ENCODE data around the gene MAB21L4.

MAB21L4 gene

GRCh38 chr2:240904216-240905175, 8.5 kb upstream of the MAB21L4 start:
- Histone ChIP-seq H3F3A (ENCODE audit: control insufficient read depth, insufficient read depth) (no peaks in the 10 kb centered on the region), H3K27ac (ENCODE audit: low read depth, low read length) (no peak overlapping the region), H3K36me3 (ENCODE audit: control insufficient read depth, low read length) (no peaks in the 10 kb centered on the region), H3K9me3 (ENCODE audit: control insufficient read depth, insufficient read depth, low read length) (no peaks in the 10 kb centered on the region), H3K27me3 (ENCODE audit: control insufficient read depth, low read length) (no peaks in the 10 kb centered on the region), H3K9me2 (replicated peaks; ENCODE audit: control insufficient read depth, low read length) (no peaks in the 10 kb centered on the region), H3K4me2 (ENCODE audit: low read length) (no peak overlapping the region), H3K4me1 (ENCODE audit: control insufficient read depth, low read length) (no peaks in the 10 kb centered on the region), H3K4me3 (ENCODE audit: low read length) (no peak overlapping the region), H3K79me2 (ENCODE audit: control insufficient read depth, low read length) (no peaks in the 10 kb centered on the region), H4K20me1 (ENCODE audit: control insufficient read depth, insufficient read depth, low read depth, low read length) (no peaks in the 10 kb centered on the region)
- no peak for TF ChIP-seq EZH2phosphoT487 (IDR thresholded peaks at IDR 0.05; ENCODE audit: borderline replicate concordance, low read length)
- TF ChIP-seq, protein P1, sequence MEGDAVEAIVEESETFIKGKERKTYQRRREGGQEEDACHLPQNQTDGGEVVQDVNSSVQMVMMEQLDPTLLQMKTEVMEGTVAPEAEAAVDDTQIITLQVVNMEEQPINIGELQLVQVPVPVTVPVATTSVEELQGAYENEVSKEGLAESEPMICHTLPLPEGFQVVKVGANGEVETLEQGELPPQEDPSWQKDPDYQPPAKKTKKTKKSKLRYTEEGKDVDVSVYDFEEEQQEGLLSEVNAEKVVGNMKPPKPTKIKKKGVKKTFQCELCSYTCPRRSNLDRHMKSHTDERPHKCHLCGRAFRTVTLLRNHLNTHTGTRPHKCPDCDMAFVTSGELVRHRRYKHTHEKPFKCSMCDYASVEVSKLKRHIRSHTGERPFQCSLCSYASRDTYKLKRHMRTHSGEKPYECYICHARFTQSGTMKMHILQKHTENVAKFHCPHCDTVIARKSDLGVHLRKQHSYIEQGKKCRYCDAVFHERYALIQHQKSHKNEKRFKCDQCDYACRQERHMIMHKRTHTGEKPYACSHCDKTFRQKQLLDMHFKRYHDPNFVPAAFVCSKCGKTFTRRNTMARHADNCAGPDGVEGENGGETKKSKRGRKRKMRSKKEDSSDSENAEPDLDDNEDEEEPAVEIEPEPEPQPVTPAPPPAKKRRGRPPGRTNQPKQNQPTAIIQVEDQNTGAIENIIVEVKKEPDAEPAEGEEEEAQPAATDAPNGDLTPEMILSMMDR (IDR thresholded peaks at IDR 0.05; ENCODE audit: low read depth, low read length, poor library complexity, severe bottlenecking) = no peak

- H3K4me2 ChIP-seq (ENCODE audit: low read length) = no peak overlapping the region
Measured at GRCh38 chr2:240903191-240904060, 7.5 kb upstream of the MAB21L4 start.

GRCh38 chr2:240902615-240903041, 6.7 kb upstream of the MAB21L4 start:
- Histone ChIP-seq H3K9me2 (replicated peaks; ENCODE audit: control insufficient read depth, low read length) (no peaks in the 10 kb centered on the region), H3K4me3 (ENCODE audit: low read length) (no peak overlapping the region), H3K4me2 (ENCODE audit: low read length) (no peak overlapping the region), H4K20me1 (ENCODE audit: control insufficient read depth, insufficient read depth, low read depth, low read length) (no peaks in the 10 kb centered on the region), H3K27me3 (ENCODE audit: control insufficient read depth, low read length) (no peaks in the 10 kb centered on the region), H3K27ac (ENCODE audit: low read depth, low read length) (no peak overlapping the region), H3K36me3 (ENCODE audit: control insufficient read depth, low read length) (no peaks in the 10 kb centered on the region), H3K79me2 (ENCODE audit: control insufficient read depth, low read length) (no peaks in the 10 kb centered on the region), H3K9me3 (ENCODE audit: control insufficient read depth, insufficient read depth, low read length) (no peaks in the 10 kb centered on the region), H3K4me1 (ENCODE audit: control insufficient read depth, low read length) (no peaks in the 10 kb centered on the region), H3F3A (ENCODE audit: control insufficient read depth, insufficient read depth) (no peaks in the 10 kb centered on the region)
- TF ChIP-seq, protein P1 (IDR thresholded peaks at IDR 0.05; ENCODE audit: low read depth, low read length, poor library complexity, severe bottlenecking) = no peak
- TF ChIP-seq EZH2phosphoT487 (IDR thresholded peaks at IDR 0.05; ENCODE audit: borderline replicate concordance, low read length) = no peak

More at GRCh38 chr2:240903191-240904060, 7.5 kb upstream of the MAB21L4 start:
- H3K36me3 ChIP-seq (ENCODE audit: control insufficient read depth, low read length) = no peaks in the 10 kb centered on the region
- H4K20me1 ChIP-seq (ENCODE audit: control insufficient read depth, insufficient read depth, low read depth, low read length) = no peaks in the 10 kb centered on the region
- TF ChIP-seq, protein P1 (IDR thresholded peaks at IDR 0.05; ENCODE audit: low read depth, low read length, poor library complexity, severe bottlenecking) = no peak
- TF ChIP-seq EZH2phosphoT487 (IDR thresholded peaks at IDR 0.05; ENCODE audit: borderline replicate concordance, low read length) = no peak
- H3K4me3 ChIP-seq (ENCODE audit: low read length) = no peak overlapping the region
- H3K79me2 ChIP-seq (ENCODE audit: control insufficient read depth, low read length) = no peaks in the 10 kb centered on the region
- H3F3A ChIP-seq (ENCODE audit: control insufficient read depth, insufficient read depth) = no peaks in the 10 kb centered on the region
- no peaks in the 10 kb centered on the region for H3K27me3 ChIP-seq (ENCODE audit: control insufficient read depth, low read length)
- no peaks in the 10 kb centered on the region for H3K9me2 ChIP-seq (replicated peaks; ENCODE audit: control insufficient read depth, low read length)
- no peaks in the 10 kb centered on the region for H3K9me3 ChIP-seq (ENCODE audit: control insufficient read depth, insufficient read depth, low read length)
- H3K4me1 ChIP-seq (ENCODE audit: control insufficient read depth, low read length) = no peaks in the 10 kb centered on the region
- H3K27ac ChIP-seq (ENCODE audit: low read depth, low read length) = no peak overlapping the region

Data from DOHH2 (cell line).